HS-5 (cell line): ENCODE results near the gene LMO4.

Source experiments
- DNase-seq: peaks from one replicate; pipeline ENCODE4 v3.0.0-alpha.2; 2012; ENCODE audit warnings: low read depth

LMO4 gene

DNA sequence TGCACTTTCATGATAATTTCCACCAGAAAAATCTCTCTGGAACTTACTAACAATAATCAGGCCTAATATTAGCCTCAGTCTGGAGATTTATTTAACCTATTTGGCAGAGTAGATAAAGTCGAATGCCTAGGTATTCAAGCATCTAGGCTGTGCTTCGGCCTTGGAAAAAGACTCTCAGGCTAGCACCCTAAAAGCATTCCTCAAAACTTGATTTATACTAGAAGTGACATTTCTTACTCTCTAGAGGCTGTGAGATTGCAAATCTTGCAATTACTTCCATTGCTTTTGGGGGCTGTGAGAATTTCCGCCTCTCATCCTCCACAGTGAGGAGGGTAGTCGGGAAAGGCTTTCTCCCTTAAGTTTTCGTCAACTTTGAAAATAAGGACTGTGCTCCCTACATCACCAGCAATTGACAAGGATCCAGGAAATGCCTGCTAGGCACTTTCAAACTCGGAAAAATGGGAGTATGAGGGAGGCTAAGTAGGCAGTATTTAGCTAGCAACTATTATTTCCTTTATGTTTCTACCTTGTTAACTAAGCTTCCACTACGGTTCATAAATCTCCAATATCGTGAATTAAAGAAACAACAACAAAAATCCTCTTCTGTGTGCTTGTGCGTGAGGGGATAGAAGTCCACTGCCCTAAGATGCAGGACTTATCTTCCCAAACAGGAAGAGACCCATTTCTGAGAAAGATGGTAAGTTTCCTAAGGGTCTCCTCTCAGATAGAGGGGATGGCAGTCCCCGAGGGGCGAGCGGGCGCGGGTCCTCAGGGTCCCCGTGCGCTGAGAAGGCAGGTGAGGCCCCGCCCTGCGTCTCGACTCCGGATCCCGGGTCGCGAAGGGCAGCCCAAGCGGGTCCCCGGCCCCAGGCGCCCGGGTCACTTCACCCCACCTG lies 1.1 kb upstream of the LMO4 start:
- no peak for DNase-seq

DNA sequence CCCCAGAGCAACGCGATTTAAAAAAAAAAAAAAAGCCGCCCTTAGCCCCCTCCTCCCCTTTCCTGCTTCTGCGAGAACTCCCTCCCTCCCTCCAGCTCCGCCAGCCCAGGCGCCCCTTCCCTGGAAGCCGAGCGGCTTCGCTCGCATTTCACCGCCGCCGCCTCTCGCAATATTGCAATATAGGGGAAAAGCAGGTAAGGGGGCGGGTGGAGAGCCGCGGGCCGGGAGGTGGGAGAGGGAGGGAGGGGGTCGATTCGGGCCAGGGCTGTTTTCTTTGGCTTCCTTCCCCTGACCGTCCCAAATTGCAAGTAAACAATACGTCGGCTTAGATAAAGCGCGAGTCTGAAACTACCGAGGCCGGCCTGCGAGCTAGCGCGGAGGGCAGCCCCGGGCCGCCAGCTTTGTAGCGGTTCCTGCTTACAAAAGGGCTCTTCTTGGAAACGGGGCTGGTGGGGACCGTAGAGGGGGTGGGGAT lies 408 bp downstream of the LMO4 start:
- no peak for DNase-seq

DNA sequence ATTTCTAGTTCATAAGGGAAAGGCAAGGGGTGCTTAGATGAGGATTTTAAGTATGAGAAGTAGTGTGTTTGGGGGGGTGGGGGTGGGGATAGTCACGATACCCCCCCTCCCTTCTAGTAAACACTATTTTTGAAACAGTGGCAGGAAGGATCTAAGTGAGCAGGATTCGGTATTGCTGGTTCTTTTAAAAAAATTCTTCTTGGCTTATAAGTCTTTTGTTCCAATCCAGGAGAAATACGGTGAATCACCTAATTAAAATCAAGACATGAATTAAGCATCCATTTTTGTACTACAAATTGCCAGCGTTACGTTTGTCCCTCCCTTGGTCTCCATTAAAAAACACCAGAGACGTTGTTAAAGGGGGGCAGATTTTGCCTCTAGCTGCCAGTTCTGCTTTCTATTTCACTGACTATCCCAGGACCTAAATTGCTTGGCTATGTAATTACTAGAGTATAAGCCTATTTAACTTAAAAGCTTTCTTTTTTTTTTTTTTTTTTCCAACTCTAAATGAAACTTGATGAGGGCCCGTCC lies 911 bp downstream of the LMO4 start:
- DNase-seq = no peak

DNA sequence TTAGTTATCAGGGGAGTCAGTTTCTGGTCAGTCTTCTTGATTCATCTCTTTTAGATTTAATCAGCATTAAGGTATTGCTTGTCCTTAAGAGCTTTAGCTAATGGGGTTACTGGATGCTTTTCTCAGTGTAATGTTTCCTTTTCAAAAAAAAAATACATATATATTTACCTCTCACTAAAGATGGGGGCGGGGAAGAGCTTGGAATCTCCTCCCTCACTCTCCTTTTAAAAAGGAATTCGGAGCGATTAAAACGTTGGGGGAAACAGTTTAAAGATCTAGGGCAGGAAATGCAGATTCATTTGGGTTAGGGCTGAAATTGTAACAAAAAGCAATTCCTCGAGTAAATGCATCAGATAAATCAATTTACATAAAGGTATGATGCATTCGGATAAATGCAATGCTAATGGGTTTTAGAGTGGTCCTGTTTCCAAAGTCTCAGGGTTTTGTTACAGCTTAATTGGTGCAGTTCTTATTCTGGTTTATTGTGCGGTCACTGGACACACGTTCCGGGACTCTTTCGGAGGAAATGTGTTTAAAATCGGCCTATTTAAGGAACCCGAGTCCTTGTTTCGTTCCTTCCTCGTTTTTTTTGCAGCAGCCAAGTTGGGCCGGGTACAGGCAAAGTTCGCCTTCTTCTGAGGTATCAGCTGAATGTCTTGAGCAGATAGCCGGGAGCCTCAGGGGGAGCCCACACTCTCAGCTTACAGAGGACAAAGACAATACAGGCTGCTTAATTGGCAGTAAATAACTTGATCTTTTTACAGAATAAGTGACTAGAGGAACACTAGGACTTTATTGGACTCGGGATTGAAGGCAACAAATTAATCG lies 1.6 kb downstream of the LMO4 start:
- no peak for DNase-seq

DNA sequence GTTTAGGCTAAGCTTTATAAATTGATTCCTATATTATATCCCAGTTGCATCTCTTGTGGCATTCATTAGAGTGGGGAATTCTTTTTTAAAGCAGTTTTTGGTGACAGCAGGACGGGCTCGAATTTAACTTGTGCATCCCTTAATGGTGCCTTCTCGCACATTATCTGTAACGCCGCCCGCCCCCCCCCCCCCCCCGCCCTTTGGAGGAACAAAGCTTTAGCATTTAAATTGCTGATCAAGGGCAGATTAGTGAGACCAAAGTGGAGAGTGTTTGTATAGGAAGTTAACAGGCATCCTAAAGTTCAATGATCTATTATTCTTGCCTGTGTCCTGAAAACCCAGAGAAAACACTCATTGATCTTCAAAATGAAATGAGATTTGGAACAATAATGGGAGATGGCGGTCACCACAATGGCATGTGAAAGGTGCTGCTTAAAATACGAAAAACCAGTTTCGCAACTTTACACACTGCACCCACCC lies 2.2 kb downstream of the LMO4 start:
- DNase-seq = no peak

DNA sequence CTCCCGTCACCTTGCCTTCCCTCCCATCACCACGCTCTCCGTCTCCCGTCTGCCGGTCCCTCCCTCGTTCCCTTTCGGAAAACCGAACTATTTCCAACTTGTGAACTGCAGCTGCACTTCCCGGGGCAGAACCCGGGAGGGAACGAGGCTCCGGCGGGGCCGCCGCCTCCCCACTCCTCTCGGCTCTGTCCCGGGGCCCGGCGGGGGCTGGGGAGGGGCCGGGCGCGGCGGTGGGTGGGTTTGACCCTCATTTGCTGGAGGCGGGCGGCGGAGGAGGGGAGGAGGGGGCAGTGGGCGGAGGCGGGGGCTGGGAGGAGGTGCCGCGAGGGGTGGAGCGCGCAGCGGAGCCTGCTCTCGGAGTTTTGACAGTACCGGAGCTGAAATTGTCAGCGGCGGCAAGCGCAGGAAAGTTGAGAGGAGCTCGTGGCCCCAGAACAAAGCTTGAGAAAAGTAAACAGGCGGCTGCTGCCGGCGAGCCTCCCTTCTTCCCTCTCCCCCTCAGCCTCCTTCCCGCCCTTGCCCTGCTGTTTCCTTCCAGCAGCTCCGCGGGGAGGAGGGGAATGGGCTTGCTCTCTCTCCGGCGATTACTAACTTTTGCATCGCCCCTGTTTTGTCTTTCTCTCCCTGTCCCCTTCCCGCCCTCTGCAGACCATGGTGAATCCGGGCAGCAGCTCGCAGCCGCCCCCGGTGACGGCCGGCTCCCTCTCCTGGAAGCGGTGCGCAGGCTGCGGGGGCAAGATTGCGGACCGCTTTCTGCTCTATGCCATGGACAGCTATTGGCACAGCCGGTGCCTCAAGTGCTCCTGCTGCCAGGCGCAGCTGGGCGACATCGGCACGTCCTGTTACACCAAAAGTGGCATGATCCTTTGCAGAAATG lies 2.9 kb downstream of the LMO4 start:
- DNase-seq = no peak

DNA sequence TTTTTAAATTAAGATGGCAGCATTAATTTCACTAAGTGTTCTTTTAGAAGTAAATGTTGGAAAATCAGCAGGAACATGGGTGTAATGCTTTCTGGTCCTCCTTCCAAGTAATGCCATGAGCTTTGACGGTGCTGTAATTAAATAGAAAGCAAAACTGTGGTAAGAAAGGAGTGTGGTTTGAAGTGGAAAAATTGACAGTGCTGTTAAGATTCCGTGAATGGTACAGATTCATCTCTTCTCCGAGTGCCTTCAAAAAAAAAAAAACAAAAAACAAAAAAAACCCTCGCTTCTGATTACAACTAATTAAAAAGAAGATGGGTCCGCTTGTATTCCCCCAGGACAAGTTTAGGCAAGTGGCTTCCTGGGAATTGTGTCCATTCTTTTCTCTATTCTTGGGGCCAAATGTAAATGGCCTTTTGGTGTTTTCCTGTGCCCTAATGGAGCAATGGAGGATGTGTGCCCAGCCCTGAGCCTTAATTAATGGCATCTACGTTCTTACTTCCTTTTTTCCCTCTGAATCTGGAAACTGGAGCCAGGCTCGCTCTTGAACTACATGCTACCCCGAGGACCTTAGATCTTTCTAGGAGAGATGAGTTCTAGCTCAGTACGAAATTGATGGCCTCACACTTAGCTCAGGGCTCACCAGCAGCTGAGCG lies 5.1 kb downstream of the LMO4 start:
- DNase-seq = no peak

DNA sequence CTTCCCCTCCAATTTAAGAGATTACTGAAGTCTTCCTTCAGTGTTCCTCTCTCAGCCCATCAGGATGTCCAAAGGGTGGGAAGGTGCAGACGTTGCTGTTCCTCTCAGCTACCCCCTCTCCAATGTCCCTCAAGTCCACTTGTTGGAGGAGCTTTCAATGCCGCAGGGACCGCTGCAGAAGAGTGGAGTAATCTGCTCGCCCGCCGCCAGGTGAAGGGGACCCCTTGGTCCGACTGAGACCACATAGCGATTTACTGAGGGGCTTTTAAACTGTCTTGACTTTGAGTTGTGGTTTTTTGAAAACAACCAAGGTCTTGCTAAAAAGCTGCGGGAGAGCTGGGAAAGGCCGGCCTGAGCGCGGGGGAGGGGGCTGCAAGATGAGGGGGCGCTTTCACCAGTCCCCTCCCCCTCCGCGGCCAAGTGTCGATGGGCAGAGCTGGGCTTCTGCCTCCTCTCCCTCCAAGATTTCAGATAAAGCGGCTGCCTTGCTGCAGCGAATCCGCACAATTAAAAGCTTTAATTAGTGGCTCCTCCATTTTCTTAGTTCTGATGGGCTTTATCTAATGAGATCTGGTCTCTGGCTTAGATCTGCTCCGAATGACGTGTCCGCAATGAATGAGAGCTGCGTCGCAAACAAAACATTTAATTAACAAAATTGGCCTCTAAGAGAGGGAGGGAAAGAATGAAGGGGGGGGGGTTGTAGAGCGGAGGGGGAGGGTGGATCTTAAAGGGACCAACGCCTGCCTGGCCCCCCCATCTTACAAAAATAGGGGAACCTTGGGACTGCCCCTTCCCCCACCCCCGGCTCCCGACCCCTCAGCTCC lies 5.9 kb downstream of the LMO4 start:
- no peak for DNase-seq

DNA sequence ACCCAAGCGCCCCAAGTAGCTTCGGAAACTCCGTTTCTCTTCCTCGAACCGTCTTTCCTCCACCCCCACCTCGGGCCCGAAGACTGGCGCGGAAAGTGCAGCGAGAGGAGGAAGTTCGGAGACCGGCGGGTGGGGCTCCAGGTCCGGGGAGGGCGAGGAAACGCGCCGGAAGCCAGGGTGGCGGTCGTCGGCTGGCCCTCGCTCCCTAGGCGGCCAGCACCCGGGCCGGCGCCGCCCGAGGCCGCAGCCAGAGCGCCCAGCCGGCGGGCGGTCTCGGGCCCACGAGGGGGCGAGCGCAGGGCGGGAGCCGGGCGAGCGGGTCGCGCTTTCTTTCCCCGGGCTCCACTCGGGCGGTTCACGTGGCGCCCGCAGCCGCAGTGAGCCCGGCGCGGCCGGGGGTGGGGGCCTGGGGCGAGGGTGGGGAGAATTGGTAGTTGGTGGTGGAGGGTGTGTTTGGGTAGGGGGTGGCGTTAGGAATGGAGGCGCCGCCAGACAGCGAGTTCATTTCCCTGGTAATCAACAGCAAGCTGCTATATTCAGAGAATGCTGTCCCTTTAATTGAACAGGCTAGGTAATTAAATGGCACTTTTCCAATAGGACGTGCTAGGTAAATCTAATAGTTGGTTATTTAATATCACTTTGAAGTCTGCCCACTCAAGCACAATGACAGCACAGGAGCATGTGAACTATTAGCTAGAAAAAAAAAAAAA lies 6.7 kb downstream of the LMO4 start:
- no peak for DNase-seq

DNA sequence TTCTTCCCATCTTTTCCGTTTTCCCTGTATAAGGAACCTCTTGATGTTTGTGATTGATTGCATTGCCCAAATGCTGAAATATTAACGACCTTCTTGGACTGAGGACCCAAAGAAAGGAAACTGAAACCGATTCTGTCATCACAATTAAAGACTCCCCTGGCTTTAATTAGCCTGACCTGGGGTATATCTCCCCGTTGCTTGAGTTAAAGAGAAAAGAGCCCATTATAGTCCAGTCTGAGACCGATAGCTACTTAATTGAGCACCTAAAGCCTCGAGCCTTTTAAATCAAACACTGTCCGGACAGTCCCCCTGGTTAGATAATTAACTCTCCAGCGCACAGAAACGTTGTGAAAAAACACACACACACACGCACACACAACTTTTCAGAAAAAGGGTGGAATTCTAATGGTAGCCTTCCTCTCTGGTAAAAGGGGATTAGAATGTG lies 8.0 kb downstream of the LMO4 start:
- DNase-seq = no peak

DNA sequence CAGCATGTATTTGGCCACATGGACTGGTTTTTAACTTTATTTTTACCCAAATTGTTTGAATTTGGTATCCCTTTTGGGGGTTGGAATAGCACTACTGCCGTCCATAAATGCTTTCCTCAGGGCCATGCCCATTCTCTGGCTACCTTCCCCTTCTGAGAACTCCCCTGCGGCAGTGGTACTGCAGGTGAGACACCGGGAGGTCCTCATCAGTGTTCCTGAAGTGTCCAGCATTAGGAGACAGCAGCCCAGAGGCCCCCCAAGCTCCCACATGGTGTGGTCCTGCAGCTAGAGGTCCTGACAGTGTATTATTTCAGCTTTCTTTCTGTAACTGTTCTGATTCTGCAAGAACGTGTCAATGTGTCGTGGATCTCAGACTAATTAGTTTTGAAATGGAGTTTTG lies 8.9 kb downstream of the LMO4 start:
- DNase-seq = no peak

DNA sequence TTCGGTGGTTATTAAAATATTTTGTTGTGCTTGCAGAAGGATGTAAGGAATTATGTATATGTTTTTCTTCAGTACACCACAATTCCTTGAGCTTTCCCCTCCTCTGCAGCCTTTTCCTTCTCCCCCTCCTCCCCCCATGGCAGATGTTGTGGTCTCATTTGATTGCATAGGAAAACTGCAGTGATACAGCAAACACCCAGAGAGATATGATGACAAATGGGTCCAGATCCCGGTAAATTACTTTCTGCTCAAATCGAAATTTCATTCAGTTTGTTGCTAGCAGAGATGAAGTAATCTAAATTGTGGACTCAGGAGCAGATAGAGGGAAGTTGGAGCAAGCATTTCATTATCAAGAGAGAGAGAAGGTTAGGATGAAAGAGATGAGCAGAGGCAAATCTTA lies 9.9 kb downstream of the LMO4 start:
- DNase-seq = no peak

DNA sequence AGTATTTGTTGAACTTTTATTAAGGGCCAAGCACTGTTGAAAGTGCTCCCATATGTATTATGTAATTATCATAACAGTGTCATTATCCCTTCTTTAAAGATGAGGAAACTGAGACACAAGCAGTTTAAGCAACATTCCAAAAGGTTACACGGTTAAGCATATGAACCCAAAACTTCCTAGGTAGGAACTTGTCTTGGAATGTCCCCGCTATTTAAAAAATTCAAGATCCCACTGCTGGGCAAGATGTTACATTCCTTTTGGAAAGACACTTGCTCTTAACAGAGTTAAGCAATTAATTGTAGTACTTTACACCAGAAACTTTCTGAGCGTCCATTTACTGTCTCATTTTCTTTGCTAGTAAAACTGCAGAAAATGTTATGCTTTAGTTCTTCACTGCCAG lies 15.6 kb downstream of the LMO4 start:
- DNase-seq = no peak

DNA sequence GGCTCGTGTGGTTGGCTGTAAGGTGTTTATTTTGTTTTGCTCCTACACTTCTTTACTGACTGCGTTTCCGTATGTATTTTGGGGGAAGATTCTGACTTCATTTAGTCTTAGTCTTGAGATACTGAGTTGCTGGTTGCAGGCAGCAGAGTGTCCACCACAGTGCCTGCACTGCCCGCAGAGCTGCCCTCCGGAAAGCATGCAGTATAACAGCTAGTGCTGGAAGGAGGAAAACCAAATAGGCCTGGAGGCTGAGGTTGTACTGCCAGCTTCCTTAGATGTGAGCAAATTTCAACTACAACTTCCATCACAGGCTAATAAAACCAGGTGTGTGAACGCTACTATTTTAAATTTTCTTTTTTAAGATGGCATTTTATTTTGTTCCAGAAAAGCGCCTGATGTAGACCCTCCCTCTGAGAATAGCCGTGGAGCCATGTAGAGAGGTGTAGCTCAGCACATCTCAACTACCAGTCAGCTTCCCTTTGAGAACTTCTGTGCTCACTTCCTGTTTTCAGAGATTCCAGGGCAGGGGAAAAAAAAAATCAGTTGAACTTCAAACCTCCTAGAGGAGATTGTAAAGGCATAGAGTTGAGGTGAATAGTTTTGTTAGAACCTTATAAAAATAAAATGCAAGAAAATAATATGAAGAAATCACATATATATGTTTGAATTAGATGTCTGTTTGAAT lies 17.6 kb downstream of the LMO4 start:
- no peak for DNase-seq

DNA sequence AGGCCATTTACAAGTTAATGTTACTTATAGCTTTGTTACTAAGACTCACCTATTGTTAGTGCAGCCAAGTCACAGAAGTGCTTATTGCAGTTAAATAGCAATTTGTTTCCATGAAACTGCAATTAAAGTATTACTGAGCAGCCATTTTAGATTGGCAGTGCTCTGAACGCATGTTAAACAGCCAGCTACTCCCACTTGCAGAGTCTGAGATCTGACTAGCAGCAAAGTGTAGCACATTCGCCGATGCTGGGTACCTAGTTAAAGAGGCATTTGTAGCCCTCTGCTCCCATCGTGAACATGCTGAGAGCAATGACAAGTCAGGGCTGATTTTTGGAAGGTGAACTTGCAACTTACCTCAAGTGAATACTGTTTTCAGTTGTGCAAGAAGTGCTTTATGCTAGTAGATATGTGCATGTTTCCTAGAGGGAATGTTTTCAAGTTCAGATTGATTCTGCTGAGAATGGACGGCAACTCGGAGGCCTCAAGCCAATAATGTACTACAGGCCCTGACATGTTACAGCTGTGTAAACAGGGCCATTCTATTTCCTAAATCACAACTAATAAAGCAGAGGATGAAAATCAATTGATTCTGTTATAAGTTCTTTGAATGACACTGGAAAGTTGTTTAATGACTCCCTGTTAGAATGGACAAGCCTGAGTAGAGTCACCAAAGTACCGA lies 19.8 kb downstream of the LMO4 start:
- no peak for DNase-seq

DNA sequence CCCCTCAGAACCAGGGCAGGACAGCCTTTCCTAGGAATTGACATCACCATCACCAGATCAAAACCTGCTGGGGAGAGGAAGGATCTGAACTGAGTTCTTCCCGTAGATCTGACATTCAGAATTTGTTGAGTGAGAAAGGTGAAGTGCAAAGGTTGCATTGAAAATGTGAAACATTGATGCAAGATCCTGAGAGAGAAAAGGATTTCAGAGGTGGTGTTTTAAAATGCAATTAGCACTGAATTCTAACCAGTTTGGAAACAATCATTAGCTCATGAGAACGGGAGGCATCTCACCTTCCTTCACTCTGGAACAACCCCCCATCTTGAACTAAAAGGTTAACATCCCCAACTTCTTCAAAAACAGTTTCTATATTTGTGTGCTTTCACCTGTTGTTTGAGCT lies 20.4 kb downstream of the LMO4 start:
- no peak for DNase-seq

DNA sequence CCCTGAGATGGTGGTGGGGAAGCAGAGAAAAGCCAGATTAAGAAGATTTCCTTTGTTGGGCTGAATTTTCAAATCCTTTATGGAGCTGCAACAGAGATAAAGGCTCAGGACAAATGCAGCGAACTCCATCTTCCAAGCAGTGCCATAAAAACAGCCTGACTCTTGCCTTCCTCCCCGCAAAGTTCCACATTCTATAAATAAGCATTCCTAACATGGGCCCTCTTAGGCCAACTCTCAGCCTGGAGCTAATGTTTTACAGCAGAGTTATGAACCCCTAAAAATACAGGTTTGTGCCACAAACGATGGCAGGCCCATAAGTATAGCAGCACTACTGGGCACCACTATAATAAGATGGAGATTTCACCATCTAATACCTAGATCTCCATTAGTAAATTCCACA lies 27.2 kb downstream of the LMO4 start:
- DNase-seq = no peak

DNA sequence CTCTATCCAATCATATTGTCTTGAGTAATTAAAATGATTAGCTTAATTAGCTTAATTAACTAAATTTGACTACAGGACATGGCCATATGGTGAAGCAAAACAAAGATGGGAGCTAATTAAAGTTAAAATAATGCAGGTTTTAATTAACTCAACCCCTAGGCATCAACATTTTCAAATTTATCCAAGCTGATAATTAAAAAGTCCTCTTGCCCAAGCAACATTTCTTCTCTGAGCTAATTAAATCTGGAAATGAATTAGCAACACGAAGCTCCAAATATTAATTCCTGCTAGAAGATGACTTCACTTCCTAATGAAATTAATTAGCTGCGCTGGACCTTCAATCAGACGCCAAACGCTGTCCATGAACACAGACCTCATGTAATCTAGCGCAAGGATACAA lies 27.9 kb downstream of the LMO4 start:
- DNase-seq = no peak
